GM21447 (cell line): ENCODE measurements around the gene PACS1.
"Not testable (repeated sequence)": the region's sequence is repeated elsewhere in the genome, so short reads cannot be mapped to it uniquely, and the experiment has no call there.

Source experiments
- ATAC-seq: cut with Tn5 transposase; IDR thresholded peaks from one replicate; pipeline ENCODE4 v1.9.1; 2021; ENCODE audit not compliant: unreplicated experiment

The PACS1 gene

GRCh38 chr11:66267379-66268243 is 197.5 kb downstream of the PACS1 start:
- peak; percentile 37 for ATAC-seq

- ATAC-seq, result peak; percentile 78
These were observed 198.3 kb downstream of the PACS1 start, which contains the start of gene RAB1B for GRCh38 chr11:66268244-66268951. Gene RAB1B, plus strand, starts transcription at chr11:66268639. Its CDS starts 41 bp downstream, at chr11:66268680.

GRCh38 chr11:66268952-66269905 is 199.2 kb downstream of the PACS1 start:
- no peak for ATAC-seq

GRCh38 chr11:66271816-66272215 is 201.7 kb downstream of the PACS1 start:
- no peak for ATAC-seq

GRCh38 chr11:66272596-66272995 is 202.5 kb downstream of the PACS1 start:
- ATAC-seq, result no peak

GRCh38 chr11:66274219-66274618 is 204.1 kb downstream of the PACS1 start:
- ATAC-seq, result no peak

GRCh38 chr11:66275396-66275795 is 205.3 kb downstream of the PACS1 start:
- no peak for ATAC-seq

- ATAC-seq, result no peak
These were observed 206.0 kb downstream of the PACS1 start for GRCh38 chr11:66275984-66276612.

- not testable (repeated sequence) for ATAC-seq
These were observed 206.5 kb downstream of the PACS1 start for GRCh38 chr11:66276619-66277018.

GRCh38 chr11:66277064-66277463 is 207.0 kb downstream of the PACS1 start:
- not testable (repeated sequence) for ATAC-seq

- ATAC-seq, result no peak
These were observed 207.6 kb downstream of the PACS1 start, which contains the start of gene CNIH2 for GRCh38 chr11:66277471-66278362. Gene CNIH2, plus strand, starts transcription at chr11:66278175. Its CDS starts 282 bp downstream, at chr11:66278457.

- ATAC-seq, result no peak
These were observed 208.5 kb downstream of the PACS1 start for GRCh38 chr11:66278363-66279091.

GRCh38 chr11:66279092-66279734 is 209.1 kb downstream of the PACS1 start:
- no peak for ATAC-seq

- no peak for ATAC-seq
These were observed 210.4 kb downstream of the PACS1 start for GRCh38 chr11:66280428-66280827.

- ATAC-seq, result no peak
These were observed 210.9 kb downstream of the PACS1 start for GRCh38 chr11:66281001-66281400.

- ATAC-seq, result no peak
These were observed 211.8 kb downstream of the PACS1 start for GRCh38 chr11:66281776-66282467.
